ENCODE data around the gene DAB2.

DNA sequence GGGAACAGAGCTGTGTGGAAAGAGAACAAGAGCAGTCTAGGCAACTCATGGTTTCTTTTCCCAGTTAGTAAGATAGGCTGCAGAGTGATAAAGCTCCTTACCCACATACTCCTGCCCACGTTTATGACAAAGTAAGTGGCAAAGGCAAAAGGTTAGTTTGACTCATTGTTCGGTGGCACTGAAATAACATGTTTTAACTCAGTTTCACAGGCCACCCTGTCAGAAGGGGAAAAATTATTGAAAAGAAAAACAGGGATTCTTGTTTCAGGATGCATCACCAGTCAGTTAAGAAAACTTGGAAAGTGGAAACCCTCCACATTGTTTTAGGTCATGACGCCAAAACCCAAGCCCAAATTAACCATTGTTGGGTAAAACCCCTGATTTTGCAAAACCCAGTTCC is 22.3 kb upstream of the DAB2 start:
- TF ChIP-seq ZNF473 (tag by site-specific recombination; IDR thresholded peaks at IDR 0.05), result no peak
- TF ChIP-seq, protein P1, sequence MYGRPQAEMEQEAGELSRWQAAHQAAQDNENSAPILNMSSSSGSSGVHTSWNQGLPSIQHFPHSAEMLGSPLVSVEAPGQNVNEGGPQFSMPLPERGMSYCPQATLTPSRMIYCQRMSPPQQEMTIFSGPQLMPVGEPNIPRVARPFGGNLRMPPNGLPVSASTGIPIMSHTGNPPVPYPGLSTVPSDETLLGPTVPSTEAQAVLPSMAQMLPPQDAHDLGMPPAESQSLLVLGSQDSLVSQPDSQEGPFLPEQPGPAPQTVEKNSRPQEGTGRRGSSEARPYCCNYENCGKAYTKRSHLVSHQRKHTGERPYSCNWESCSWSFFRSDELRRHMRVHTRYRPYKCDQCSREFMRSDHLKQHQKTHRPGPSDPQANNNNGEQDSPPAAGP (tag by site-specific recombination; IDR thresholded peaks at IDR 0.05), result no peak
- TF ChIP-seq, protein P2, sequence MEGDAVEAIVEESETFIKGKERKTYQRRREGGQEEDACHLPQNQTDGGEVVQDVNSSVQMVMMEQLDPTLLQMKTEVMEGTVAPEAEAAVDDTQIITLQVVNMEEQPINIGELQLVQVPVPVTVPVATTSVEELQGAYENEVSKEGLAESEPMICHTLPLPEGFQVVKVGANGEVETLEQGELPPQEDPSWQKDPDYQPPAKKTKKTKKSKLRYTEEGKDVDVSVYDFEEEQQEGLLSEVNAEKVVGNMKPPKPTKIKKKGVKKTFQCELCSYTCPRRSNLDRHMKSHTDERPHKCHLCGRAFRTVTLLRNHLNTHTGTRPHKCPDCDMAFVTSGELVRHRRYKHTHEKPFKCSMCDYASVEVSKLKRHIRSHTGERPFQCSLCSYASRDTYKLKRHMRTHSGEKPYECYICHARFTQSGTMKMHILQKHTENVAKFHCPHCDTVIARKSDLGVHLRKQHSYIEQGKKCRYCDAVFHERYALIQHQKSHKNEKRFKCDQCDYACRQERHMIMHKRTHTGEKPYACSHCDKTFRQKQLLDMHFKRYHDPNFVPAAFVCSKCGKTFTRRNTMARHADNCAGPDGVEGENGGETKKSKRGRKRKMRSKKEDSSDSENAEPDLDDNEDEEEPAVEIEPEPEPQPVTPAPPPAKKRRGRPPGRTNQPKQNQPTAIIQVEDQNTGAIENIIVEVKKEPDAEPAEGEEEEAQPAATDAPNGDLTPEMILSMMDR (tag by site-specific recombination; IDR thresholded peaks at IDR 0.05), result no peak
- TF ChIP-seq, protein P3, sequence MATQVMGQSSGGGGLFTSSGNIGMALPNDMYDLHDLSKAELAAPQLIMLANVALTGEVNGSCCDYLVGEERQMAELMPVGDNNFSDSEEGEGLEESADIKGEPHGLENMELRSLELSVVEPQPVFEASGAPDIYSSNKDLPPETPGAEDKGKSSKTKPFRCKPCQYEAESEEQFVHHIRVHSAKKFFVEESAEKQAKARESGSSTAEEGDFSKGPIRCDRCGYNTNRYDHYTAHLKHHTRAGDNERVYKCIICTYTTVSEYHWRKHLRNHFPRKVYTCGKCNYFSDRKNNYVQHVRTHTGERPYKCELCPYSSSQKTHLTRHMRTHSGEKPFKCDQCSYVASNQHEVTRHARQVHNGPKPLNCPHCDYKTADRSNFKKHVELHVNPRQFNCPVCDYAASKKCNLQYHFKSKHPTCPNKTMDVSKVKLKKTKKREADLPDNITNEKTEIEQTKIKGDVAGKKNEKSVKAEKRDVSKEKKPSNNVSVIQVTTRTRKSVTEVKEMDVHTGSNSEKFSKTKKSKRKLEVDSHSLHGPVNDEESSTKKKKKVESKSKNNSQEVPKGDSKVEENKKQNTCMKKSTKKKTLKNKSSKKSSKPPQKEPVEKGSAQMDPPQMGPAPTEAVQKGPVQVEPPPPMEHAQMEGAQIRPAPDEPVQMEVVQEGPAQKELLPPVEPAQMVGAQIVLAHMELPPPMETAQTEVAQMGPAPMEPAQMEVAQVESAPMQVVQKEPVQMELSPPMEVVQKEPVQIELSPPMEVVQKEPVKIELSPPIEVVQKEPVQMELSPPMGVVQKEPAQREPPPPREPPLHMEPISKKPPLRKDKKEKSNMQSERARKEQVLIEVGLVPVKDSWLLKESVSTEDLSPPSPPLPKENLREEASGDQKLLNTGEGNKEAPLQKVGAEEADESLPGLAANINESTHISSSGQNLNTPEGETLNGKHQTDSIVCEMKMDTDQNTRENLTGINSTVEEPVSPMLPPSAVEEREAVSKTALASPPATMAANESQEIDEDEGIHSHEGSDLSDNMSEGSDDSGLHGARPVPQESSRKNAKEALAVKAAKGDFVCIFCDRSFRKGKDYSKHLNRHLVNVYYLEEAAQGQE (tag by site-specific recombination; IDR thresholded peaks at IDR 0.05), result no peak
- TF ChIP-seq ZNF791 (tag by site-specific recombination; IDR thresholded peaks at IDR 0.05), result no peak
- TF ChIP-seq ZNF274 (IDR thresholded peaks at IDR 0.05; ENCODE audit: low read length), result no peak
- TF ChIP-seq ZNF274 (tag by site-specific recombination; IDR thresholded peaks at IDR 0.05; ENCODE audit: borderline replicate concordance), result no peak
- TF ChIP-seq ZNF677 (tag by site-specific recombination; IDR thresholded peaks at IDR 0.05), result no peak

Data from HEK293 (cell line).